Transverse colon (tissue), 3 donors: ENCODE measurements around the gene DMXL2.

Experiments used
- POLR2A ChIP-seq: fragments of 450-650 bp; IDR thresholded peaks from one replicate; pipeline ENCODE4 v1.6.1; 2016; ENCODE audit warnings: antibody characterized with exemption, mild to moderate bottlenecking, moderate library complexity
- TF ChIP-seq, protein P1 (sequence below), 5 experiments: fragments of 200-600 bp in 3 of 5; fragments of 450-650 bp in 2 of 5; sonication (generic) in 3 of 5; IDR thresholded peaks; 1 replicate in 2 of 5; 2 replicates in 3 of 5; pipeline ENCODE4 v1.5.1; 2016 to 2017; ENCODE audit warnings: antibody characterized with exemption in 5 of 5, inconsistent platforms in 3 of 5, mild to moderate bottlenecking in 2 of 5, moderate library complexity in 1 of 5

DNA sequence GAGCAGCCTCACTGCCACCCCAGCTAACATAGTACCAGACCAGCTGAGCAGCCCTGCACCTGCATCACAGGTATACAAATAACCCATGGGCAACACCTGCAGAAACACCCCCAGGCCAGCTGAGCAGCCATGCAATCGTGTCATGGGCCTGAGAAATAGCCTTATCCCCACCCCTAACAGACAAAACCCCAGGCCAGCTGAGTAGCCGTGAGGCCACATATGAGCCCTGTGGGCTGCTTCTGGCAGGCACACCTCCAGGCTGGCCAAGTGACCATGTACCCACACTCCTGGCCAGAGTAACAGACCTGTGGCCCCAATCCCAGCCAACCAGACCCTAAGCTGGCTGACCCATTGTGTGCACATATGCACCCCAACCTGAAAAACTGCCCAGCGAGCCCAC is 138.6 kb downstream of the DMXL2 start:
- TF ChIP-seq, protein P1, sequence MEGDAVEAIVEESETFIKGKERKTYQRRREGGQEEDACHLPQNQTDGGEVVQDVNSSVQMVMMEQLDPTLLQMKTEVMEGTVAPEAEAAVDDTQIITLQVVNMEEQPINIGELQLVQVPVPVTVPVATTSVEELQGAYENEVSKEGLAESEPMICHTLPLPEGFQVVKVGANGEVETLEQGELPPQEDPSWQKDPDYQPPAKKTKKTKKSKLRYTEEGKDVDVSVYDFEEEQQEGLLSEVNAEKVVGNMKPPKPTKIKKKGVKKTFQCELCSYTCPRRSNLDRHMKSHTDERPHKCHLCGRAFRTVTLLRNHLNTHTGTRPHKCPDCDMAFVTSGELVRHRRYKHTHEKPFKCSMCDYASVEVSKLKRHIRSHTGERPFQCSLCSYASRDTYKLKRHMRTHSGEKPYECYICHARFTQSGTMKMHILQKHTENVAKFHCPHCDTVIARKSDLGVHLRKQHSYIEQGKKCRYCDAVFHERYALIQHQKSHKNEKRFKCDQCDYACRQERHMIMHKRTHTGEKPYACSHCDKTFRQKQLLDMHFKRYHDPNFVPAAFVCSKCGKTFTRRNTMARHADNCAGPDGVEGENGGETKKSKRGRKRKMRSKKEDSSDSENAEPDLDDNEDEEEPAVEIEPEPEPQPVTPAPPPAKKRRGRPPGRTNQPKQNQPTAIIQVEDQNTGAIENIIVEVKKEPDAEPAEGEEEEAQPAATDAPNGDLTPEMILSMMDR (IDR thresholded peaks at IDR 0.05): no peak
- no peak for TF ChIP-seq POLR2A
